ELR (cell line): ENCODE results near the gene LGALS12.
"Not testable (repeated sequence)": the region's sequence is repeated elsewhere in the genome, so short reads cannot be mapped to it uniquely, and the experiment has no call there.

Experiments
- DNase-seq: peaks from one replicate; pipeline ENCODE4 v3.0.0-alpha.2; 2015; ENCODE audit warnings: low read depth

Gene LGALS12

GRCh38 chr11:63534076-63534475, 28.2 kb downstream of the LGALS12 start:
- no peak for DNase-seq

GRCh38 chr11:63534895-63535461, 29.1 kb downstream of the LGALS12 start:
- no peak for DNase-seq

- DNase-seq = peak; percentile 42
These were observed 29.9 kb downstream of the LGALS12 start for GRCh38 chr11:63535734-63536133.

GRCh38 chr11:63536669-63537292, 30.9 kb downstream of the LGALS12 start, which contains the start of gene PLAAT4:
Gene PLAAT4, plus strand, starts transcription at chr11:63536808. Its CDS starts 61 bp downstream, at chr11:63536869.
- DNase-seq = peak; percentile 51

GRCh38 chr11:63537293-63538101, 31.6 kb downstream of the LGALS12 start:
- DNase-seq = peak; percentile 14

- DNase-seq = not testable (repeated sequence)
These were observed 36.6 kb downstream of the LGALS12 start for GRCh38 chr11:63542506-63542905.

GRCh38 chr11:63543711-63544110, 37.8 kb downstream of the LGALS12 start:
- no peak for DNase-seq

- no peak for DNase-seq
These were observed 41.2 kb downstream of the LGALS12 start for GRCh38 chr11:63547061-63547460.

- no peak for DNase-seq
These were observed 42.3 kb downstream of the LGALS12 start for GRCh38 chr11:63548178-63548577.

GRCh38 chr11:63549411-63549810, 43.5 kb downstream of the LGALS12 start:
- DNase-seq = no peak

GRCh38 chr11:63550156-63550700, 44.3 kb downstream of the LGALS12 start:
- DNase-seq = not testable (repeated sequence)

GRCh38 chr11:63551091-63551888, 45.4 kb downstream of the LGALS12 start:
- no peak for DNase-seq

- DNase-seq = no peak
These were observed 46.0 kb downstream of the LGALS12 start for GRCh38 chr11:63551889-63552266.

- DNase-seq = no peak
These were observed 47.0 kb downstream of the LGALS12 start for GRCh38 chr11:63552921-63553320.

GRCh38 chr11:63553759-63554158, 47.9 kb downstream of the LGALS12 start:
- DNase-seq = peak; percentile 43

GRCh38 chr11:63554877-63555223, 49.0 kb downstream of the LGALS12 start:
- DNase-seq = no peak

GRCh38 chr11:63556404-63557013, 50.6 kb downstream of the LGALS12 start:
- DNase-seq = no peak

- DNase-seq = no peak
These were observed 51.7 kb downstream of the LGALS12 start for GRCh38 chr11:63557570-63557969.

- no peak for DNase-seq
These were observed 52.7 kb downstream of the LGALS12 start for GRCh38 chr11:63558459-63559157.

GRCh38 chr11:63560506-63561180, 54.8 kb downstream of the LGALS12 start:
- DNase-seq = no peak
